HG03558 (cell line): ENCODE data around the gene BAIAP2.

Source experiments
- ATAC-seq: cut with Tn5 transposase; IDR thresholded peaks from one replicate; pipeline ENCODE4 v1.9.1; 2021; ENCODE audit warnings: moderate number of reproducible peaks; ENCODE audit not compliant: unreplicated experiment; ENCODE audit errors: extremely low read depth

The BAIAP2 gene

GRCh38 chr17:81163703-81164370, 128.9 kb downstream of the BAIAP2 start:
- no peak for ATAC-seq

GRCh38 chr17:81164371-81165245, 129.7 kb downstream of the BAIAP2 start:
- ATAC-seq = no peak

GRCh38 chr17:81165246-81166032, 130.5 kb downstream of the BAIAP2 start, which contains the start of gene PVALEF:
TSS of gene PVALEF (plus strand) at chr17:81165507. CDS start at chr17:81181227, 15,720 bp downstream.
- no peak for ATAC-seq

GRCh38 chr17:81166033-81166492, 131.1 kb downstream of the BAIAP2 start, which contains the start of gene AATK:
TSS of gene AATK (minus strand) at chr17:81166221. CDS start at chr17:81165992, 229 bp downstream.
- ATAC-seq = no peak
